Fibroblast of villous mesenchyme (primary cell): ENCODE measurements around the gene MGME1. TPM values are rescaled to one million over a fixed set of nuclear protein-coding genes. Genes with fewer than 3 reads are reported as not detected.

Source experiments
- DNase-seq: peaks from one replicate; pipeline ENCODE4 v3.0.0-alpha.2; 2010; ENCODE audit warnings: low read depth
- H3K4me3 ChIP-seq: 2 replicates; pipeline ENCODE4 v1.5.1; 2011; ENCODE audit warnings: low read depth, mild to moderate bottlenecking, low read length
- CTCF ChIP-seq: IDR thresholded peaks from 2 replicates; pipeline ENCODE4 v1.5.1; 2012; ENCODE audit warnings: low read depth, mild to moderate bottlenecking, low read length; ENCODE audit not compliant: insufficient read depth
- total RNA-seq: library from RNA; depleted of rRNA; stranded (reverse); fragments of >200 nt; gene quantifications from 2 replicates; pipeline ENCODE4 v1.2.3, GENCODE V29; 2012

MGME1 gene
- total RNA-seq, 1 donor, result 9.5 TPM

GRCh38 chr20:17946572-17947473, 22.0 kb upstream of the MGME1 start:
- no peak for TF ChIP-seq CTCF
- DNase-seq, result no peak
- H3K4me3 ChIP-seq, result no peak overlapping the region

- no peak for TF ChIP-seq CTCF
- no peak for DNase-seq
Observed at GRCh38 chr20:17947474-17947815, 21.4 kb upstream of the MGME1 start.

GRCh38 chr20:17948442-17948841, 20.4 kb upstream of the MGME1 start:
- DNase-seq, result no peak
- no peak for TF ChIP-seq CTCF
- H3K4me3 ChIP-seq, result no peak overlapping the region

More at GRCh38 chr20:17947474-17947815, 21.4 kb upstream of the MGME1 start:
- no peak overlapping the region for H3K4me3 ChIP-seq

GRCh38 chr20:17949899-17950298, 18.9 kb upstream of the MGME1 start:
- no peak overlapping the region for H3K4me3 ChIP-seq
- DNase-seq, result no peak
- TF ChIP-seq CTCF, result no peak

GRCh38 chr20:17950670-17951069, 18.1 kb upstream of the MGME1 start:
- no peak for DNase-seq
- H3K4me3 ChIP-seq, result no peak overlapping the region
- no peak for TF ChIP-seq CTCF

GRCh38 chr20:17951323-17951722, 17.5 kb upstream of the MGME1 start:
- no peak for DNase-seq
- H3K4me3 ChIP-seq, result no peak overlapping the region
- TF ChIP-seq CTCF, result no peak
